Neural cell (in vitro differentiated cells): ENCODE measurements around the gene IQSEC1. TPM values are rescaled to one million over a fixed set of nuclear protein-coding genes. Genes with fewer than 3 reads are reported as not detected.

Source experiments
- H2AFZ ChIP-seq: fragments of 200-600, 300-800 bp; sonication (generic), shearing (Covaris generic); 2 replicates; pipeline ENCODE4 v1.6.0; 2014; ENCODE audit warnings: low read depth, mild to moderate bottlenecking, antibody characterized with exemption, low read length, moderate library complexity
- H3F3A ChIP-seq: fragments of 200-600 bp; shearing (Covaris generic); 2 replicates; pipeline ENCODE4 v1.6.1; 2016; ENCODE audit warnings: mild to moderate bottlenecking, moderate library complexity, mixed read lengths, antibody characterized with exemption, low read length; ENCODE audit not compliant: insufficient read depth, poor library complexity, severe bottlenecking
- H3K27ac ChIP-seq: fragments of 200-600, 300-800 bp; sonication (generic), shearing (Covaris generic); 2 replicates; pipeline ENCODE4 v1.5.1; 2014; ENCODE audit warnings: mild to moderate bottlenecking, low read length, moderate library complexity
- H3K27me3 ChIP-seq: fragments of 300-800, 200-600 bp; sonication (generic), shearing (Covaris generic); 2 replicates; pipeline ENCODE4 v1.6.0; 2014; ENCODE audit warnings: mild to moderate bottlenecking, low read depth, low read length, moderate library complexity; ENCODE audit not compliant: insufficient read depth
- H3K36me3 ChIP-seq: fragments of 300-800, 200-600 bp; sonication (generic), shearing (Covaris generic); 2 replicates; pipeline ENCODE4 v1.5.1; 2014; ENCODE audit warnings: mild to moderate bottlenecking, antibody characterized with exemption, low read length, moderate library complexity; ENCODE audit not compliant: insufficient read depth
- H3K4me2 ChIP-seq: fragments of 300-800, 200-600 bp; sonication (generic), shearing (Covaris generic); 2 replicates; pipeline ENCODE4 v1.6.0; 2014; ENCODE audit warnings: mild to moderate bottlenecking, low read length
- H3K4me3 ChIP-seq: fragments of 300-800, 200-600 bp; sonication (generic), shearing (Covaris generic); 2 replicates; pipeline ENCODE4 v1.5.1; 2014; ENCODE audit warnings: mild to moderate bottlenecking, low read length, moderate library complexity
- H3K79me2 ChIP-seq: fragments of 200-600 bp; shearing (Covaris generic); replicated peaks from 2 replicates; pipeline ENCODE4 v1.6.0; 2014; ENCODE audit warnings: mild to moderate bottlenecking, low read length, moderate library complexity; ENCODE audit not compliant: insufficient read depth
- H3K9ac ChIP-seq: fragments of 300-800, 200-600 bp; sonication (generic), shearing (Covaris generic); 2 replicates; pipeline ENCODE4 v1.6.1; 2016; ENCODE audit warnings: mild to moderate bottlenecking, low read length, mixed read lengths
- H3K9me2 ChIP-seq: fragments of 200-600 bp; shearing (Covaris generic); 2 replicates; pipeline ENCODE4 v1.6.1; 2016; ENCODE audit warnings: mild to moderate bottlenecking, low read length, mixed read lengths; ENCODE audit not compliant: insufficient read depth
- H3K9me3 ChIP-seq: fragments of 200-600, 300-800 bp; sonication (generic), shearing (Covaris generic); 2 replicates; pipeline ENCODE4 v1.6.1; 2016; ENCODE audit warnings: mild to moderate bottlenecking, mixed run types, low read length, moderate library complexity, mixed read lengths
- H4K20me1 ChIP-seq: fragments of 200-600 bp; shearing (Covaris generic); 2 replicates; pipeline ENCODE4 v1.6.1; 2016; ENCODE audit warnings: mild to moderate bottlenecking, mixed run types; ENCODE audit not compliant: insufficient read depth
- CTCF ChIP-seq: fragments of 450-650 bp; IDR thresholded peaks from 2 replicates; pipeline ENCODE4 v1.5.1; 2014; ENCODE audit warnings: antibody characterized with exemption, mild to moderate bottlenecking, moderate library complexity; ENCODE audit not compliant: poor library complexity, severe bottlenecking
- EP300 ChIP-seq: fragments of 450-650 bp; conservative IDR thresholded peaks from 2 replicates; pipeline ENCODE4 v1.6.1; 2014; ENCODE audit warnings: antibody characterized with exemption, mild to moderate bottlenecking, moderate library complexity; ENCODE audit not compliant: poor library complexity, severe bottlenecking
- EZH2 ChIP-seq: fragments of 200-600, 300-800 bp; shearing (Covaris generic), sonication (generic); IDR thresholded peaks from 2 replicates; pipeline ENCODE4 v1.6.1; 2014; ENCODE audit warnings: antibody characterized with exemption, low read length, borderline replicate concordance, mild to moderate bottlenecking; ENCODE audit not compliant: insufficient read depth, poor library complexity, severe bottlenecking
- MXI1 ChIP-seq: fragments of 450-650 bp; conservative IDR thresholded peaks from 2 replicates; pipeline ENCODE4 v1.6.1; 2014; ENCODE audit warnings: antibody characterized with exemption, mild to moderate bottlenecking; ENCODE audit not compliant: poor library complexity, severe bottlenecking
- POLR2AphosphoS5 ChIP-seq: IDR thresholded peaks from 2 replicates; pipeline ENCODE4 v1.6.1; 2012
- RAD21 ChIP-seq: fragments of 450-650 bp; conservative IDR thresholded peaks from 2 replicates; pipeline ENCODE4 v1.6.1; 2014; ENCODE audit warnings: antibody characterized with exemption, mild to moderate bottlenecking, moderate library complexity
- REST ChIP-seq: IDR thresholded peaks from 2 replicates; pipeline ENCODE4 v1.6.1; 2012; ENCODE audit warnings: borderline replicate concordance
- SMC3 ChIP-seq: fragments of 450-650 bp; conservative IDR thresholded peaks from 2 replicates; pipeline ENCODE4 v1.6.1; 2014; ENCODE audit warnings: antibody characterized with exemption, mild to moderate bottlenecking, moderate library complexity; ENCODE audit not compliant: poor library complexity
- TAF1 ChIP-seq: IDR thresholded peaks from 2 replicates; pipeline ENCODE4 v1.6.1; 2012; ENCODE audit warnings: low read depth
- polyA plus RNA-seq: library from polyadenylated mRNA; depleted of rRNA; stranded (reverse); fragments of >200 nt; gene quantifications from 2 replicates; pipeline ENCODE4 v1.2.3, GENCODE V29; 2014

Gene IQSEC1
- polyA plus RNA-seq, 1 donor from 2014 or later = 6.0 TPM

GRCh38 chr3:12956316-12956660 lies 116.9 kb downstream of the IQSEC1 start:
- Histone ChIP-seq H3K27me3 (no peaks in the 10 kb centered on the region), H4K20me1 (no peaks in the 10 kb centered on the region), H3K9me3 (no peaks in the 10 kb centered on the region), H3K4me3 (no peak overlapping the region), H3K27ac (no peak overlapping the region), H3F3A (no peaks in the 10 kb centered on the region), H3K36me3 (no peaks in the 10 kb centered on the region), H3K4me2 (no peak overlapping the region), H3K9ac (no peak overlapping the region), H3K9me2 (no peaks in the 10 kb centered on the region), H2AFZ (no peak overlapping the region), H3K79me2 (peaks cover 11% of the 10 kb centered on the region)
- TF ChIP-seq SMC3 (no peak), TAF1 (no peak), CTCF (no peak), EZH2 (no peak), EP300 (no peak), MXI1 (no peak), POLR2AphosphoS5 (no peak), REST (no peak), RAD21 (no peak)

- H3K27ac ChIP-seq = no peak overlapping the region
- no peak overlapping the region for H3K4me2 ChIP-seq
- H3K36me3 ChIP-seq = no peaks in the 10 kb centered on the region
- no peak overlapping the region for H3K9ac ChIP-seq
- no peaks in the 10 kb centered on the region for H3K27me3 ChIP-seq
- TF ChIP-seq EP300 = no peak
- no peak for TF ChIP-seq POLR2AphosphoS5
- no peak for TF ChIP-seq CTCF
- TF ChIP-seq MXI1 = no peak
- TF ChIP-seq TAF1 = no peak
- no peak for TF ChIP-seq REST
- TF ChIP-seq SMC3 = no peak
- TF ChIP-seq EZH2 = no peak
- no peak for TF ChIP-seq RAD21
- H3F3A ChIP-seq = no peaks in the 10 kb centered on the region
- H3K9me2 ChIP-seq = no peaks in the 10 kb centered on the region
- H3K9me3 ChIP-seq = no peaks in the 10 kb centered on the region
- no peak overlapping the region for H3K4me3 ChIP-seq
- H3K79me2 ChIP-seq = peaks cover 11% of the 10 kb centered on the region
- no peaks in the 10 kb centered on the region for H4K20me1 ChIP-seq
- H2AFZ ChIP-seq = no peak overlapping the region
Observed at GRCh38 chr3:12955651-12956315, 117.4 kb downstream of the IQSEC1 start.
